NT2/D1 (cell line): Measurements from ENCODE around the gene STAT1.

Experiments
- SUZ12 ChIP-seq: IDR thresholded peaks from 2 replicates; pipeline ENCODE4 v1.6.1; 2011; ENCODE audit not compliant: insufficient read length, insufficient read depth; ENCODE audit errors: extremely low read depth
- YY1 ChIP-seq: IDR thresholded peaks from 2 replicates; pipeline ENCODE4 v1.6.1; 2011; ENCODE audit not compliant: insufficient read length, insufficient read depth
- ZNF274 ChIP-seq: IDR thresholded peaks from 2 replicates; pipeline ENCODE4 v1.6.1; 2011; ENCODE audit warnings: mild to moderate bottlenecking, low read depth, low read length

DNA sequence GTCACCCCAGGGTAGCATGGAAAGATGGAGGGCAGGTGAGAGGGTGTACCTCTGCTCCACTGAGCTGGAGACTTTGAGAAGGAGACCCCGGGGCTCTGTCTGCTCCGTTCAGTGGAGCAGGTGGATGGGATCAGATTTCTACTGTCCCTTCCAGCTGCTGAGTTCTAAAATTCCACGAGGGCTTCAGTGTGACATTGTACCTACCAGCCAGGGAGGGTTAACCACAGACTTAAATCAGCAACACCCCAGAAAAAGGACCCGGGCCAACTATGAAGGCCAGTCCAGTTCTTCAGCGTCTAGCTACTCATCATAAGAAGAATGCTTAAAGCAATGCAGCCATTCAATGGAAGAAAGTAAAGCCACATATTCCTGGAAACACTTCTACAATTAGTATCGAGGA, 23.8 kb downstream of the STAT1 start:
- TF ChIP-seq YY1 (no peak), ZNF274 (no peak), SUZ12 (no peak)
